ENCODE results near the gene RBM33.

The RBM33 gene

GRCh38 chr7:155803418-155804376 is 159.2 kb downstream of the RBM33 start:
- no peak for TF ChIP-seq CTCF (IDR thresholded peaks at IDR 0.05; ENCODE audit: poor library complexity, severe bottlenecking)
- no peak overlapping the region for H3K27ac ChIP-seq (ENCODE audit: poor library complexity, severe bottlenecking)
- H3K36me3 ChIP-seq (ENCODE audit: low read depth), result no peaks in the 10 kb centered on the region
- DNase-seq (ENCODE audit: low spot score), result no peak
- H3K4me1 ChIP-seq (ENCODE audit: insufficient read depth, poor library complexity, severe bottlenecking), result no peaks in the 10 kb centered on the region
- H3K4me3 ChIP-seq (ENCODE audit: severe bottlenecking), result peak overlapping the region; percentile 10
- no peaks in the 10 kb centered on the region for H3K9me3 ChIP-seq (ENCODE audit: severe bottlenecking)
- peaks cover 66% of the 10 kb centered on the region for H3K27me3 ChIP-seq (ENCODE audit: insufficient read depth, poor library complexity, severe bottlenecking)
- ATAC-seq (ENCODE audit: low read depth), result peak; percentile 15; the same call in 1 of the 3 replicates

GRCh38 chr7:155804431-155804831 is 160.0 kb downstream of the RBM33 start:
- DNase-seq (ENCODE audit: low spot score) (no peak), ATAC-seq (ENCODE audit: low read depth) (no peak)
- Histone ChIP-seq H3K4me3 (ENCODE audit: severe bottlenecking) (no peak overlapping the region), H3K27ac (ENCODE audit: poor library complexity, severe bottlenecking) (no peak overlapping the region), H3K36me3 (ENCODE audit: low read depth) (no peaks in the 10 kb centered on the region), H3K9me3 (ENCODE audit: severe bottlenecking) (no peaks in the 10 kb centered on the region), H3K27me3 (ENCODE audit: insufficient read depth, poor library complexity, severe bottlenecking) (peaks cover 73% of the 10 kb centered on the region), H3K4me1 (ENCODE audit: insufficient read depth, poor library complexity, severe bottlenecking) (no peaks in the 10 kb centered on the region)
- no peak for TF ChIP-seq CTCF (IDR thresholded peaks at IDR 0.05; ENCODE audit: poor library complexity, severe bottlenecking)

- no peak for DNase-seq (ENCODE audit: low spot score)
- H3K36me3 ChIP-seq (ENCODE audit: low read depth), result no peaks in the 10 kb centered on the region
- peak; percentile 81 for TF ChIP-seq CTCF (IDR thresholded peaks at IDR 0.05; ENCODE audit: poor library complexity, severe bottlenecking)
- H3K4me3 ChIP-seq (ENCODE audit: severe bottlenecking), result peak overlapping the region; percentile 25
- peaks cover 73% of the 10 kb centered on the region for H3K27me3 ChIP-seq (ENCODE audit: insufficient read depth, poor library complexity, severe bottlenecking)
- no peaks in the 10 kb centered on the region for H3K4me1 ChIP-seq (ENCODE audit: insufficient read depth, poor library complexity, severe bottlenecking)
- H3K27ac ChIP-seq (ENCODE audit: poor library complexity, severe bottlenecking), result no peak overlapping the region
- no peaks in the 10 kb centered on the region for H3K9me3 ChIP-seq (ENCODE audit: severe bottlenecking)
- peak; percentile 81 for ATAC-seq (ENCODE audit: low read depth)
Measured at GRCh38 chr7:155804897-155805825, 160.7 kb downstream of the RBM33 start.

- ATAC-seq (ENCODE audit: low read depth) (peak; percentile 7; the same call in 1 of the 3 replicates), DNase-seq (ENCODE audit: low spot score) (no peak)
- Histone ChIP-seq H3K4me3 (ENCODE audit: severe bottlenecking) (peak overlapping the region; percentile 25), H3K36me3 (ENCODE audit: low read depth) (no peaks in the 10 kb centered on the region), H3K27me3 (ENCODE audit: insufficient read depth, poor library complexity, severe bottlenecking) (peaks cover 73% of the 10 kb centered on the region), H3K27ac (ENCODE audit: poor library complexity, severe bottlenecking) (no peak overlapping the region), H3K4me1 (ENCODE audit: insufficient read depth, poor library complexity, severe bottlenecking) (no peaks in the 10 kb centered on the region), H3K9me3 (ENCODE audit: severe bottlenecking) (no peaks in the 10 kb centered on the region)
- no peak for TF ChIP-seq CTCF (IDR thresholded peaks at IDR 0.05; ENCODE audit: poor library complexity, severe bottlenecking)
Measured at GRCh38 chr7:155805826-155806095, 161.3 kb downstream of the RBM33 start.
